Lower leg skin (tissue), 3 donors: ENCODE data around the gene FPGT.

Experiments used
- CTCF ChIP-seq, 3 donors: fragments of 450-650 bp; IDR thresholded peaks; one replicate each; pipeline ENCODE4 v1.5.1; 2016; ENCODE audit warnings: antibody characterized with exemption in 3 of 3, mild to moderate bottlenecking in 3 of 3, moderate library complexity in 2 of 3
- POLR2A ChIP-seq, 2 donors: fragments of 450-650 bp; IDR thresholded peaks; one replicate each; pipeline ENCODE4 v1.6.1; 2016 to 2017; ENCODE audit warnings: antibody characterized with exemption in 2 of 2, mild to moderate bottlenecking in 1 of 2, moderate library complexity in 1 of 2

DNA sequence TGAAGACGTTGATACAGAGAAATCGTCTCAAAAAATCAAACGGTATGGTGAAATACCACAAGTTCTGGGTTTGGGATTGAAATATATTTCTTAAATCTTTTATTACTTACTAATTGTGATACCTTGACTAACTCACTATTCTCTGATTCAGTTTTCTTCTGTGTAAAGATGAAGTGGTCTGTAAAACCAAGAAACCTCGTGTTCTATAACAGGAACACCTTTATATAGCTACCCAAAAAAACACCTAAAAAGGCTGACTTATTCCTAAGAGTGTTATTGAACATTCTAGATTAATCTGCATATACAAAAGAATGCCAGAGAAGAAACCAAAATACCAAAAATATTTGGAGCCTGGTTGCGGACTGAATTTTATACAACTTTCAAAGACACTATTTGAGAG lies 787 bp upstream of the FPGT start:
- TF ChIP-seq CTCF (IDR thresholded peaks at IDR 0.05) (no peak), POLR2A (IDR thresholded peaks at IDR 0.05) (no peak)
